Common myeloid progenitor, CD34-positive (primary cell): ENCODE measurements around the gene PDE2A.

ENCODE experiments used
- CTCF ChIA-PET: fragments of 350-600 bp; sonication (Branson Sonifier 250); formaldehyde crosslinking; loops from one replicate; lab custom pipeline; 2021; ENCODE audit warnings: antibody characterized with exemption; lab: Charles Lee
- POLR2A ChIA-PET: fragments of 350-600 bp; sonication (Branson Sonifier 250); formaldehyde crosslinking; loops from one replicate; lab custom pipeline; 2021; ENCODE audit warnings: antibody characterized with exemption; lab: Charles Lee
- DNase-seq, 3 donors: peaks; one replicate each; pipeline versions ENCODE4 v3.0.0 to v3.0.0-alpha.2; 2013
- H3K27ac ChIP-seq, 2 experiments: 1 replicate in 1 of 2; 2 replicates in 1 of 2; pipeline ENCODE4 v1.7.0; 2013; ENCODE audit warnings: inconsistent platforms in 2 of 2, low read length in 2 of 2, mild to moderate bottlenecking in 2 of 2, low read depth in 1 of 2, moderate library complexity in 1 of 2; ENCODE audit not compliant: severe bottlenecking in 2 of 2, insufficient read depth in 1 of 2, poor library complexity in 1 of 2
- H3K27me3 ChIP-seq, 5 experiments: replicated peaks in 2 of 5; 1 replicate in 3 of 5; 2 replicates in 2 of 5; pipeline versions ENCODE4 v1.6.1 to v1.7.0; 2013; ENCODE audit warnings: low read length in 4 of 5, mild to moderate bottlenecking in 2 of 5, moderate library complexity in 2 of 5, inconsistent platforms in 1 of 5; ENCODE audit not compliant: insufficient read depth in 5 of 5, control insufficient read depth in 4 of 5
- H3K36me3 ChIP-seq, 4 experiments: 1 replicate in 2 of 4; 2 replicates in 2 of 4; pipeline versions ENCODE4 v1.6.1 to v1.7.0; 2013; ENCODE audit warnings: low read length in 3 of 4, control low read depth in 1 of 4, mild to moderate bottlenecking in 1 of 4; ENCODE audit not compliant: control insufficient read depth in 4 of 4, insufficient read depth in 4 of 4
- H3K4me1 ChIP-seq, 4 experiments: 1 replicate in 3 of 4; 2 replicates in 1 of 4; pipeline versions ENCODE4 v1.6.1 to v1.7.1; 2013; ENCODE audit warnings: low read length in 3 of 4, mild to moderate bottlenecking in 3 of 4, control low read depth in 1 of 4, inconsistent platforms in 1 of 4, moderate library complexity in 1 of 4; ENCODE audit not compliant: control insufficient read depth in 4 of 4, insufficient read depth in 4 of 4; ENCODE audit errors: control extremely low read depth in 1 of 4
- H3K4me3 ChIP-seq, 7 experiments: 1 replicate in 4 of 7; 2 replicates in 3 of 7; pipeline versions ENCODE4 v1.5.1 to v1.7.0; 2013; ENCODE audit warnings: mild to moderate bottlenecking in 7 of 7, low read length in 6 of 7, moderate library complexity in 6 of 7, inconsistent platforms in 2 of 7, low read depth in 2 of 7, control low read depth in 1 of 7; ENCODE audit not compliant: insufficient read depth in 4 of 7, control insufficient read depth in 1 of 7; ENCODE audit errors: extremely low read depth in 1 of 7
- H3K9me3 ChIP-seq, 5 experiments: 1 replicate in 4 of 5; 2 replicates in 1 of 5; pipeline versions ENCODE4 v1.6.1 to v1.7.1; 2013; ENCODE audit warnings: low read length in 4 of 5, mild to moderate bottlenecking in 2 of 5, inconsistent platforms in 1 of 5, low read depth in 1 of 5, moderate library complexity in 1 of 5; ENCODE audit not compliant: control insufficient read depth in 4 of 5, insufficient read depth in 2 of 5; ENCODE audit errors: control extremely low read depth in 1 of 5
- WGBS: methylation state at CpG from one replicate; pipeline ENCODE4 v1.1.5; 2013; ENCODE audit not compliant: insufficient coverage; 5-methylcytosine and 5-hydroxymethylcytosine counted together

PDE2A gene

DNA sequence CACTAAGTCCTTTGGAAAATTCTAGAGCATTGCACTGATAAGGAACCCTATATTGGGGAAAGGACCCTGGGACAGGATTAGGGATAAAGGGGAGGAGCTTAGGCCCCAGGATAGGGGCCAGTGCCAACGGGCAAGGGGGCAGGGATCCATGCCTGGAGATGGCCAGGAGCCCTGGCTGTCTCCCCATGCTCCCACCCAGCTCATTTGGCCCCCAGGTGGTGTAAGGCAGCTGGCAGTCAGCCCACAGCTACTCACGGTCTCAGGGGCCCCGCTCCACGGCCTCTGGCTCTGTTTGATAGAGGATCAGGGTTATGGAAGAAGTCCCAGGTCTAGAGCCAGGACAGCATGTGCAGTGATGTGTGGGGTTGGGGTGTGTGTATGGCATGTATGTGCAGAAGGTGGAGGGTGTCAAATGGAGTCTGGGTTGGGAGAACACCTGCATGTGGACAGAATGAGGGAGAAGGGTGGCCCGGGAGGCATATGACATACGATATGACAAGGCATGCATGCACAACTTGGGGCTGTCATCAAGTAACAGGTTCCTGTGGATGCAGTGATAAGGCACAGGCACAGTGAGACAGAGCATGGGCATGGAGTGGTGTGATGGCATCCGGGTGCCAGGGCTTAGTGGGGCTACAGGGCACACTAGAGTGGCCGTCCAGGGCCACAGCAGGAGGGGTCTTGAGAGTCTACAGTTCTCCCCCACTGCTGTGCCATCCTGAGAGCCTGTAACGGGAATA is 18.4 kb upstream of the PDE2A start:
- CTCF ChIA-PET: interaction anchor here (0.9 to 4.0 kb wide), 3 partner anchors 11 to 174 kb away, joined by 3 to 13 read pairs (median 3); no protein-coding TSS in a partner anchor
- DNase-seq: no peak
- Histone ChIP-seq H3K4me1 (no peaks in the 10 kb centered on the region), H3K9me3 (no peaks in the 10 kb centered on the region), H3K27ac (no peak overlapping the region), H3K27me3 (no peaks in the 10 kb centered on the region), H3K4me3 (no peak overlapping the region), H3K36me3 (peaks cover 20 to 100% (median 83%) of the 10 kb centered on the region in 4 experiments)
- 96% methylated on average over 6 of the region's 9 CpGs for WGBS
- POLR2A ChIA-PET: no interaction called here

DNA sequence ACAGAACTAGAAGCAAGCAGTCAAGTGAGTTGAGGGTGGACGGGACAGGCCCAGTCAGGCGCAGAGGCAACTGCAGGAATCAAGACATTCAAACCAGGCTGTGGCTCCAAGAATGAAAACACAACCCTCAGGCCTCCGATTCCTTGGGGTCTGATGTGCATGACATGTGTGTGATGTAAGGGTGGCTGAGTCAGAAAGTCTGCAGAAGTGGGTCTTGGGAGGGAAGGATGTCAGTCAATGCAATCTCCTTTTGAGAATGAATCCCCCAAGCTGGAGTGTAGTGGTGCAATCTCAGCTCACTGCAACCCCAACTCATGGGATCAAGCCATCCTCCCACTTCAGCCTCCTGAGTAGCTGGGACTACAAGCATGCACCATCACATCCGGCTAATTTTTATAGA is 15.9 kb upstream of the PDE2A start:
- WGBS: 96% methylated on average over 4 of the region's 4 CpGs
- H3K9me3 ChIP-seq: no peaks in the 10 kb centered on the region
- no peak overlapping the region for H3K4me3 ChIP-seq
- no peak for DNase-seq
- ChIA-PET POLR2A (no interaction called here), CTCF (interaction anchor here (0.9 to 4.0 kb wide), 3 partner anchors 9 to 52 kb away, joined by 3 to 13 read pairs (median 3); no protein-coding TSS in a partner anchor)
- H3K4me1 ChIP-seq: no peaks in the 10 kb centered on the region
- no peak overlapping the region for H3K27ac ChIP-seq
- peaks cover 20 to 97% (median 76%) of the 10 kb centered on the region in 4 experiments for H3K36me3 ChIP-seq
- H3K27me3 ChIP-seq: no peaks in the 10 kb centered on the region

DNA sequence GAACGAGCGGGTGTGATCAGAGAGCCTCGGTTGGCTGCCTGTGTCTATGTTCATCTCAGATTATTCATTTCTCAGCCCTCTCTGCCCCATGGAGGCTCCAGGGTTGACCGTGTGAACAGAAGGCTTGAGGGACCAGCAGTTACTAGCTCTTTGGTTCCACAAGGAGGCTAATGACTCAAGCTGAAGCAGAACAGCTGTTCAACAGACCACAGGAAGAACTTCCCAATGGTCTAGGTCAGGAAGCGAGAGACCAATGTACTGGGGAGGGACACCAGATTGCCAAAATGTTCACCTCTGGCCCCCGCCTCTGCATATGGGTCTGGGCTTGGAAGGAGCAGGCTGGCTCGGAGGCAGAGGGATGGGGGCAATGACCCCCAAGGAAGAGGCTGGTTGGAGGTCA is 14.7 kb upstream of the PDE2A start:
- ChIA-PET POLR2A (no interaction called here), CTCF (no interaction called here)
- DNase-seq: no peak
- no peaks in the 10 kb centered on the region for H3K9me3 ChIP-seq
- 93% methylated on average over 6 of the region's 7 CpGs for WGBS
- no peak overlapping the region for H3K27ac ChIP-seq
- H3K27me3 ChIP-seq: no peaks in the 10 kb centered on the region
- H3K36me3 ChIP-seq: peaks cover 15 to 93% (median 69%) of the 10 kb centered on the region in 4 experiments
- H3K4me3 ChIP-seq: no peak overlapping the region
- H3K4me1 ChIP-seq: no peaks in the 10 kb centered on the region

DNA sequence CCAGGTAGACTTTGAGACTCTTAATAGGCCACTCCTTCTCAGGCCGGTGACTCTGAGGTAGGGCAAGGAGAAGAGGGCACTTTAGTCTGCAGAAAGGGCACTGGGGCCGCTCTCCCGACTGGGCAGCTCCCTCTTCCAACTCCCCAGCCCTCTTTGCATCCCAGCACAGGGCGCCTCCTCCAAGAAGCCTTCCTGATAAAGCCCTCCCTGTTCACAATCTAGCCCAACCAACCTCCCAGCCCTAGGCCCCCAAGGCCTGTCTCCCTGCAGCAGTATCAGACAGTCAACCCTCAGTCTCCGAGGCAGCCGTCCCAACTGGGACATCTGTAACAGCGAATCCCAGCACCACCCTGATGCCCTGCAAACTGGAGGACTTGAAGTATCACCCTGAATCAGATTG is 14.3 kb upstream of the PDE2A start:
- peaks cover 11 to 93% (median 65%) of the 10 kb centered on the region in 4 experiments for H3K36me3 ChIP-seq
- H3K27me3 ChIP-seq: no peaks in the 10 kb centered on the region
- H3K27ac ChIP-seq: no peak overlapping the region
- H3K4me1 ChIP-seq: no peaks in the 10 kb centered on the region
- H3K9me3 ChIP-seq: no peaks in the 10 kb centered on the region
- ChIA-PET POLR2A (no interaction called here), CTCF (no interaction called here)
- 91% methylated on average over 4 of the region's 7 CpGs for WGBS
- no peak for DNase-seq
- H3K4me3 ChIP-seq: no peak overlapping the region

DNA sequence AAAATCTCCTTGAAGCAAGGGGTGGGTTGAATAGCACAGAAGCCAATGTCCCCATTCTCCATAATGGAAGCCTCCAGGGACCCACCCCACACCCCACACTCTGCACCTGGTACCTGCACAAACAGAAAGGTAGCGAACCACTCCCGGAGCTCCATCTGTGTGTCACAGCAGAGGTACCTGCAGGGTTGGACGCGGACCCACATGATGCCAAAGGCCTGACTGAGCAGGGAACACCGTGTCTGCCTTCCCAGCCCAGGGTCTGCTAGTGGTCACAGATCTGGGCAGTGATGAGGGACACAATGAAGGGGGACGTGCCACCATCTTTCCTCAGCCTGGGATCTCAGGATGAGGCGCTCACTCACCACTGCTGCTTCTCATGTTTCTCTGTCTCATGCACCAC is 13.1 kb upstream of the PDE2A start:
- WGBS: 93% methylated on average over 5 of the region's 7 CpGs
- Histone ChIP-seq H3K9me3 (no peaks in the 10 kb centered on the region), H3K27ac (no peak overlapping the region), H3K4me1 (no peaks in the 10 kb centered on the region), H3K4me3 (no peak overlapping the region), H3K36me3 (peaks cover 6 to 86% (median 56%) of the 10 kb centered on the region in 4 experiments), H3K27me3 (no peaks in the 10 kb centered on the region)
- DNase-seq: no peak
- ChIA-PET POLR2A (no interaction called here), CTCF (no interaction called here)

DNA sequence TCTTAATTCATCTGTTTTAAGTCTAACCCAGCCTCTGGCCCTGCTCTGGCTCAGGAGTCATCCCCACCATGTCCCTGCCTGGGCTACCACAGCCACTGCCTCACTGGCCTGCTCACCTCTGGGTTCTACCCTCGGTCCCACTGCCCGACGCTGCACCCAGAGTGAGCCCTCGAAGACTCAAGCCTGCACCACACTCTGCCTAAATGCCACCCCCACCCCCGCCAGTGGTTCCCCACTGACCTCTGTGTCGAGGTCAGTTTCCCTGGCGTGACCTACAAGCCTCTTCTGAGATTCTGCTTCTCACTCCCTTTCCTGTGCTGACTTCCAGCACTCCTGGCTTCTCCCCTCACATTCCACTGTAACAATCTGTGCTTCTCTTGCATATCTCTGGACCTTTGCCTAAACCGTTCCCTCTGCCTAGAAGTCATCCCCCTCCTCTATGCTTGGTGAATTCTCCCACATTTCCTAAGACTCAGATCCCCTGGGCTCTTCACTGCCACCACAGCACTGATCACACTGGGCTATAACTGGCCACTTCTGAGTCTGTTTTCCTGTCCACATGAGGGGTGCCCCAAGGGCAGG is 12.5 kb upstream of the PDE2A start:
- CTCF ChIA-PET: interaction anchor here (1.0 to 10.2 kb wide), 3 partner anchors 98 to 215 kb away, joined by 3 to 90 read pairs (median 4); no protein-coding TSS in a partner anchor
- Histone ChIP-seq H3K4me1 (no peaks in the 10 kb centered on the region), H3K4me3 (no peak overlapping the region), H3K27ac (no peak overlapping the region), H3K36me3 (peaks cover 6 to 81% (median 50%) of the 10 kb centered on the region in 4 experiments), H3K27me3 (no peaks in the 10 kb centered on the region), H3K9me3 (no peaks in the 10 kb centered on the region)
- POLR2A ChIA-PET: no interaction called here
- WGBS: 86% methylated on average over 7 of the region's 8 CpGs
- DNase-seq: no peak
